GM18909 (cell line): ENCODE measurements around the gene BGN.
A peak's percentile ranks its signal among the peaks of the same experiment; 100 is the strongest.

Experiments
- ATAC-seq: cut with Tn5 transposase; IDR thresholded peaks from one replicate; pipeline ENCODE4 v1.9.1; 2021; ENCODE audit warnings: mild to moderate bottlenecking; ENCODE audit not compliant: unreplicated experiment, poor library complexity

BGN gene

DNA sequence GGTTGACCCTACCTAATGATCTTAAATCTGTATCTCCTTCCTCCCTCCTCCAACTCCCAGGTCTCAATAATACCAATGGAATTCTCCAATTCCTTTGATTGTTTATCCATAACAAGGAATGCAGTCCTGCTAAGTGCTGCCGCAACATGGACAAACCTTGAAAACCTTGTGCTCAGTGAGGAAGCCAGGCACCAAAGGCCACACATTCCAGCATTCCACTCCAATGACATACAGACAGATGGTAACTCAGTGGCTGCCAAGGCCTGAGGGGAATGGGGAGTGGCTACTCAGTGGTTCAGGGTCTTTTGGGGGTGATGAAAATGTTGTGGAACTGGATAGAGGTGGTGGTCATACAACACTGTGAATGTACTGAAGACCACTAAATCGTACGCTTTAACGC lies 34.8 kb upstream of the BGN start:
- no peak for ATAC-seq

DNA sequence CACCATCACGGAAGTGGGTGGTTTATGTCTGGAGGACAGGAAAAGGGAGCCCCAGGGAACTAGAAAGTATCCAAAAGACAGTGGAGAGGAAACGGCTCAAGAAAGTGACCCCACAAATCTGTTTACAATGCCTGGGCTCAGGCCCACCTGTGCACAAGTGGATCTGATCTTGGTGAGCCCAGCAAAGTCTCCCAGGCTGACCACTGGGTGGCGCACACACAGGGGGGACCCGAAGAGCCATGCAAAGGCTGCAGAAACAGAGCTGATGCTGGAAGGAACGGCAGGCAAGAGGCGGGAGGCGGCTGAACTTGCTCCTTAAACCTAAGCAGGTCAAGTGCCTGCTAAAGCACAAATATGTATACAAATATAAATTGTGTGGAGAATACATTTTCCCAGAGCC lies 34.0 kb upstream of the BGN start:
- ATAC-seq, result no peak

DNA sequence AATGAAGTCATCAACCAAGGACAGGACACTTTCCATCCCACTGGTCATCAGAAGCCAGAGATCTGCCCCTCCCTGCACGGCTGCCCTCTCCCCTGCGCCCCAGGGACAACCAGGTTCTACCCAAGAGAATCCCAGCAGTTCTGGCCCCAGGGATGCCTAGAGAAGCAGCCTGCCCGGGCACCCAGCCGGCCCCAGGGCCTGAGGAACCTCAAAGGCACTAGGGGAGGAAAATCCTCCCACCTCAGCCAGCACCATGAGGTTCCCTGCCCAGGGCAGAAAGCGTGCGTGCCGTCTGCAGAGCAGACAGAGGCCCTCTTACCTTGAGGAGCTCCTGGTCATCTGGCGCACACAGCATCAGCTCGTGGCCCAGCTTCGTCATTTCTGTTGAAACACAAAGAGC lies 32.5 kb upstream of the BGN start:
- no peak for ATAC-seq

DNA sequence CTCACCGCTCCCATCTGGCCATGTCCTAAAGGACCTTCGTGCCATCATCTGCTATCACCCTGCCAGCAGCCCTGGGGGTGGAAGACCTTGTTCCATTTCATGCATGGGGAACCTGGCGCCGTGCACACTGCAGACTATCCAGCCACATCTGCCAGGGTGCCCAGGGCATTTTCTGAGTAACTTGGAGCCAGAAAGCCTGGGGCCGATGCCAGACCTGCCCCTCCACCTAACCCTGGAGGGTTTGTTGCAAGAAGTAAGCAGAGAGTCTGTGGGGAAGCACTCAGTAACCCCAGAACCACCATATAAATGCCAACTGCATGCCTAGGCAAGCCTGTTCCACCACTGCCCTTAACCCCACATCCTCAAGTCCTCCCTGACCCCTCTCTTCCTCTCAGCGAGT lies 31.7 kb upstream of the BGN start:
- ATAC-seq, result no peak

DNA sequence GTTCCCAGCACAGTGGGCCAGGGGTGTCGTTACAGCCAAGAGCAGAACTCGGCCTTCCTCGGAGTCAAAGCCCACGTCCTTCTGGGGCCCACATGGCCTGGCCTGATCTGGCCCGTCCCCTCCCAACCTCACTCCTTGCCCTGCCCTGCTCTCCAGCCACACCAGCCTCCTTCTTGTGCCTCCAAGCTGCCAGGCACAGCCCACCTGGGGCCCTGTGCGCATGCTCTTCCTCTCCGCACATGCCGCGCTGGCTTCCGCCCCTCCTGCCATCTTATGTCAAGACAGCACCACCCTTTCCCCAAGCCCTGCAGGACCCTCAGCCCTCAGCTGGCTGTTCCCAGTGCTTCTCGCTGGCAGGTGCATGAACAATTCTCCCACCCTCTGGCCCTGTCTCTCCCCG lies 31.2 kb upstream of the BGN start:
- no peak for ATAC-seq

DNA sequence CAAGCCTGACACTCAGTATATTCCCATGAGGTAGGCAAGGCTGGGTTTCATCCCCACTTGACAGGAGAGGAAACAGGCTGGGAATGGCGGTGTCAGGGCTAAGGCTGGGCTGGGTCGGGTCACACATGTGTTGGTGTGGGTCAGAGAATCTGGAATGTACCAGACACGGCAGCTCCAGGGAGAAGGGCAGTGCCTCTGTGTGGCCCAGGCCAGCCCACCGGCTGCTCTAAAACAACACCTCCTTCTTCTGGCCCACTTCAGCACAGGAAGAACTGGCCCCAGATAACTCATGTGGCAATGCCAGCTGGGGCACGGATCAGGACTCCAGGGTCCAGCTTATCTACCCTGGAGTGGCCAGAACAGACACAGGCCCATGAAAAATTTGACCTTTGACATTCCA lies 30.7 kb upstream of the BGN start:
- ATAC-seq, result no peak

DNA sequence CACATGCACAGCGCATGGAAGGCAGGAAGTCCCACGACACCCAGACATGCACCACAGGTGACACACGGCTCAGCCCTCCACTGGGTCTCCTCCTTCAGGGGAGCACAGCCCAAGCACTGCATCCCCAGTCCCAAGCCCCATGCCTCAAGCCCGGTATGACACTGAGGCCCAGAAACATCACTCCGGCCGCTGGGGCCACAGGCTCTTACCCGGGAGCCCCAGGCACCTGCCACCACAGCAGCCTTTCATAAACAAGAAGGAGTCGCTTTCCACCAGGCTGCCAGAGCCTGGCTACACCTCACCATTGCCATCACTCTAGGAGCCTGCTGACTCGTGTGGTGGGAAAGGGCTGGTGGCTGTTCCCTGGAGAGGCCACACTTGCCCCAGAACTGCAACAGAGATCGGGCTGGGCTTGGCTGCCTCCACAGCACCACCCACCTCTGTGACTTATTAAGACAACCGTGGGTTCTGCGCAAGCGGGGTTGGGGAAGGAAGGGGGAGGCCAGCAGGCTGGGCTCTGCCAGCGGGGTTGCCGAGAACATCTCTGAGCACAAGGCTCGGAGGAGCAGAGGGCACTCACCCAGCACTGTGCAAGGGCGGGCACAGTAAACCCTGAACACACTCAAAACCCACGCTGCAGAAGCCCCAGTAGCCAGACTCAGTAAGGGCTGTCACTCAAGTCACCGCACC lies 28.9 kb upstream of the BGN start:
- no peak for ATAC-seq

DNA sequence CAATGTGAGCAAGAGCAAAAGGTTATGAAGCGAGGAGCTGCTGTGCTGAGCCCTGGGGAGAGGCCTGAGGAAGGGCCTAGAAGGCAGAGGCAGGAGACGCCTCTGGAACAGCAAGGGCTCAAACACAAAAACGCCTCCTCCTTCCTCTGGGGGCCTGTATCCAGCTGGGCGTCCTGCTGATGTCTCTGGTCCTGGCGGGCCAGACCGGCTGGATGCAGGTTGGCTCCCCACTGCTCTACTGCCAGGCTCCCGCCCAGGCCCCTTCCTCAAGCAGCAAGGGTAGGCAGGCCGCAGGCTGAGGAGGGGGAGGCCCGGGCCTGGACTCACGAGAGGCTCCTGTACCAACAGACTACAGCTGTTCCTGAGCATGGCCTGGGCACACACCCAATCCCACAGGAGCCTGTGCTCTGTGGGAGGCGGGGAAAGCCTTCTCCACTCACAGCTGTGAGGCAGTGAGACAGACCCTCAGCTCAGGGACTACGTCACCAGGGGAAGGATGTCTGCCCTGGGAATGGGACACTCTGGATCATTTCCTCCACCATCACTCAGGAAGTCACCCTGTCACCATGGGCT lies 26.7 kb upstream of the BGN start:
- no peak for ATAC-seq

DNA sequence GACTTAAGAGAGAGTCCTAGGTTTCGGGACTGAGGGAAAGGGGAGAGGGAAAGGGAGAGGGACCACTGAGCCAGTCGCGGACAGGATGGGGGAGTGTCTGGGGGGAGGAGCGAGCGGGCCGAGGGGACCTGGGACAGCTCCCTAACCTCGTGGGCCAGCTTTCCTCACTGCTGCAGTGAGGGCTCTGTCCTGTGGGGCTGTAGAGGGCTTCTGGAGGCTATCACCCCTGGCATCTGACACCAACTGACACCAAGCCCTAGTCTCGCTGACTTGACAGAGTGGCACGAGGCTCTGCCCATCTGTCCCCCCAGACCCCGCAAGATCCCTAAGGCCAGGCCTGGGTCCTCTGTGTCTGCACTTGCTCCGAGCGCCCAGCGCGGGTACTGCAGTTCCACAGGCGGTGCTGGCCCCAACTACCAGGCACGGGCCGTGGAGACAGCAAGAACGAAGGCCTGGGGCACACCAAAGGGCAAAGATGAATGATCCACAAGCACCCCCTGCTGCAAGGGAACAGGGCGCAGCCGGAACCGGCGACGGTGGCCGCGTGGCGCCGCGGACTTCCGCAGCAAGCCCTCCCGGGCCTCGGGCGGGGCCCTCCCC lies 24.9 kb upstream of the BGN start:
- ATAC-seq, result peak; percentile 36

DNA sequence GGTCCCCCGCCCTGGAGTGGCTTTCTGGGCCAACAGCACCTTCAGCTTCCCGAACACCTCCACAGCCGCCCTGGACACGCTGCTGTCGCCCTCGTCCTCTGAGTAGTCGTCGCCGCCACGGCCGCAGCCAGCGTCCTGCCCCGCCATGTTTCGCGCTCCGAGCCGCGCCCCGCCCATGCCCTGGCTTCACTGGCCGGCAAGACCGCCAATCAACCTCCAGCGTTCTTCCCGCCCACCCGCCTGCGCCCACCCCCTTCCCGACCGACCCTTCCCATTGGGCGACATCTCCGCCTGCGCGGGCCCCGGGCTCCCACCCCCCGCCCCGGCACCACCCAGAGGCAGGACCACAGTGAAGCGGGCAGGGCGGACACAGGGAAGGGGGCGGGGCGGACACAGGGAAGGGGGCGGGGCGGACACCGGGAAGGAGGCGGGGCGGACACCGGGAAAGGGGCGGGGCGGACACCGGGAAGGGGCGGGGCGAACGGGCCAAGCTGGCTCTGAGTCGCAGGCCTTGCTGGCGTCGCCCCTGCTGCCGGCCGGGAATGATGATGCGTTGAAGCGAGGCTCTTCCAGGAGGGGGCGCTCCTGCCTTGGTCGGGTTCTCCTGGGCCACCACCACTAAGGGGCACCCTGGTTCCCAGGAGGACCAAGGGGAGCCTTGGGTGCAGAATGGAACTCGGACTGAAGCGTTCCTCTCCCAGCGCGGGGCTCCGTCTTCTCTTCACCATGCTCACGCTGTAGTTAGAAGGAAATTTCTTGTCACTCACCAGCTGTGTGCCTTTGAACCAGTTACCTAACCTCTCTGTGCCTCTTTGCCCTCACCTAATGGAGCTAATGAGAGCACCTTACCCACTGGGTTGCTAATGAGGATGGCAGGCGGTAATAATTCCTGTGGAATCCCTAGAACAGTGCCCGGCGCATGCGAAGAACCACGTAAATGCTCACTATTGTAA lies 24.1 kb upstream of the BGN start, which contains the start of gene HAUS7:
TSS of gene HAUS7 (minus strand) at position 166 of the 953 bp plus-strand sequence. CDS start at position 147, 19 bp downstream.
- peak; percentile 78 for ATAC-seq

DNA sequence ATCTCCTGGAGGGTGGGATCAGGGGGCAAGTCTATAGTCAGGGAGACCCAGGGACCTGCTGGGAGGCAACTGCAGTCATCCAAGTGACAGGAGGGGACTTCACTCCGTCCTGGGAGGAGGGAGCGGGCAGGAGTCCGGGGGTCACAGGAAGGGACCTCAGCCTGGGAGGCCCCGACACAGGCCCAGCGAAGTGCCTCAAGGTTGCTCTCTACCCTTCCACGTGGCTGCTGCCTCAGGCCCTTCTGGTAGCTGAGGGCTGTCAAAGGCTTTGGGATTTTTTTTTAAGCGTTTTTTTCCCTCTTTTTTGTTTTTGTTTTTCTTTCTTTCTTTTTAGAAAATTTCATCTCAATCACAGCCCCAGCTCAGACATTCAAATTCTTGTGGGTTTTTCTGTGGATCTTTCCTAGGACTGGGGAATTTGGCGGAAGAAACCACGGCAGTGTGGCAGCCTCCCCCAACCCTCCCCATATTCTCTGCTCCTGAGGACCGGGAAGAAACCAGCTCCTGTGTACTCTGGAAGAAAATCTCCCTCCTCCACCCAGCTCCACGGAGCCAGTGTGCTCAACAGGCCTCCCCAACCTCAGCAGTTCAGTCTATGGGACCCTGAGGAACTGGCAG lies 23.0 kb upstream of the BGN start:
- no peak for ATAC-seq

DNA sequence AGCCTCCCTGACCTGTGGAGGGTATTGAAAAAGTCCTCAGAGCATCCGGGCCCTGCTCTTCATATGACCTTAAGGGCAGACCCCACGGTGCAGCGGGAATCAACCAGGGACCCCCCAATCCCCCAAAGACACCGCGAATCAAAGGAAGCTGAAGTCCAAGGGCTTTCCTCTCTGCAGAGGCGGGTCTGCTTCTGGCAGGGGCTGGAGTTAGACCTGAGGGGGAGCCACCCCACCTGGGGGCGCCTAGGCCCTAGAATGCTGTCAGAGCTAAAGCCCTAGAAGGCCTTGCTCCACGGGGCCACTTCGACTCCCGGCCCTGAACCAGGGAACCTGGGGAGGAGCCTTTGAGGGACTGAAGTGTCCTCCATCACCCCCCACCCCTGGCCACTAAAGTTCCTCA lies 21.7 kb upstream of the BGN start:
- no peak for ATAC-seq

DNA sequence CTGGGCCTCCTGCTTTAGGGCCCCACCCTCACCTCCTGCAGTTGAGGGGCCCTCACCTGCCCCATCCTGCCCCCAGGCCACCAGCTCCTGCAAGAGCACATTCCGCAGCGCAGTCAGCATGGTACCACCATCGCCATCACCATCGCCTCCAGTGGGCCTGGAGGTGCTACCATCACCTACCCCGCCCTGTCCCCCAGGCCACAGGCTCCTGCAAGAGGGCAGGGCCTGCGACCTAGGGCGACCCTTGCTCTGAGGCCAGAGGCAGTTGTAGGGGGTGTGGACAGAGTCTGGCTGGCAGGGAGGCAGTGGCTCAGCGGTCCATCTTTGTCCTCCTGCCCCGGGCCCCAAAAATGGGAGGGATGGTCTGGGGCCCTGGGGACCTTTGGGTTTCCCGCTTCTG lies 20.5 kb upstream of the BGN start:
- ATAC-seq, result no peak

DNA sequence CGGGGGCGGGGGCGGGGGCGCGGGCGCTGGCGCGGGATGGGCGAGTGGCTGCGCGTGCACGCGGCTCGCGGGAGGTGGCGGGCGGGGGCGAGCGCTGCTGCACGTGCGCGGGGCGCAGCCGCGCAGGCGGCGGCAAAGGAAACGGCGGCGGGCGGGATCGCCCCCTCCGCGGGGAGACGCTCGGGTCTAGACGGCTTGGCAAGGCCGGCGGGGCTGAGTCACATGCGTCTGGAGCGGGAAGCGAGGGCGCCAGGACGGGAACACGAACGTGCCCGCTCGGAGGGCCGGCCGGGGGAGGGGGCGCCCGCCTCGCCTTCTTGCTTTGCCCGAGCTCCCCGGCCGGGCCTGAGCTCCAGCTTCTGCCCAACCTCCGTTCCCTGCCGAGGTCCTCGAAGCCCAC lies 20.1 kb upstream of the BGN start:
- ATAC-seq, result no peak

DNA sequence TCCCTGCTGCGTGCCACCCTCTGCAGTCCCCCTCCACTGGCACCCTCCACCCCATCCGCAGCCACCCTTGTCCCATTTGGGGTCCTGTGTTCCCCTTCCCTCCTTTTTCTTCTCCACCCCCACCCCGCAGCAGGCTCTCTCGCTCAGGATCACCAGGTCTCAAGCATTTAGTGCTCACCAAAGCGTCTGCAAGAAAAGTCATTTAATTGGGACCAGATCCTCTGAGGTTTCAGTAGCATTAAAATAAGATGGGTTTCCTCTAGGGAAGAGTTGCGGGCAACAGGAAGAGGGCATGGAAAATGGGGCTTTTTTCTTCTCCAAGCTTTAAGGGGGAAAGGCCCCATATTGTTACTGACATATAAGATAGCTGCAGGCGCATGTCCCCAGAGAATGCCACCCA lies 19.5 kb upstream of the BGN start:
- ATAC-seq, result no peak

DNA sequence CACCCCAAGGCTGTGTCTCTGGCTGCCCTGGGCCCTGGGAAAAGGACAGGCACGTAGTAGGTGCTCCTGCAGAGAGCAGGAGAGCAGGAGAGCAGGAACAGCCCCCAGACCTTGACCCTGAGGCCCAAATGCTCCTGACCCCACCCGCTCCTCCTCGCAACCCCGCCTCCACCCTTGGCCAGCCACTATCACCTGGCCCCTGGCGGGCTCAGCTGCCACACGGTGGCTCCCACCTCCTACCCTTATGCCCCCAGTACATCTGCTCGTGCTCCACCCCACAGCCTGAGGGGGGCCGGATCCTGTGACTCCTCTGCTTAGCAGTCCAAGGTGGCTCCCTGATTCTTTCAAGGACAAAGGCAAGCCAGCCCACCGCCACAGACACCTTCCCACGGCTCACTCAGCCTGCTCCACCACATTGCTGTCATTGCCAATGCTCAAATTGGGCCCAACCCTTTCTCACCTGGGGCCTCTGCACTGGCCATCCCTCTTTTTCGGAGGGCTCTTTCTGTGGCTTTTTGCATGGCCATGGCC lies 19.0 kb upstream of the BGN start:
- ATAC-seq, result no peak

DNA sequence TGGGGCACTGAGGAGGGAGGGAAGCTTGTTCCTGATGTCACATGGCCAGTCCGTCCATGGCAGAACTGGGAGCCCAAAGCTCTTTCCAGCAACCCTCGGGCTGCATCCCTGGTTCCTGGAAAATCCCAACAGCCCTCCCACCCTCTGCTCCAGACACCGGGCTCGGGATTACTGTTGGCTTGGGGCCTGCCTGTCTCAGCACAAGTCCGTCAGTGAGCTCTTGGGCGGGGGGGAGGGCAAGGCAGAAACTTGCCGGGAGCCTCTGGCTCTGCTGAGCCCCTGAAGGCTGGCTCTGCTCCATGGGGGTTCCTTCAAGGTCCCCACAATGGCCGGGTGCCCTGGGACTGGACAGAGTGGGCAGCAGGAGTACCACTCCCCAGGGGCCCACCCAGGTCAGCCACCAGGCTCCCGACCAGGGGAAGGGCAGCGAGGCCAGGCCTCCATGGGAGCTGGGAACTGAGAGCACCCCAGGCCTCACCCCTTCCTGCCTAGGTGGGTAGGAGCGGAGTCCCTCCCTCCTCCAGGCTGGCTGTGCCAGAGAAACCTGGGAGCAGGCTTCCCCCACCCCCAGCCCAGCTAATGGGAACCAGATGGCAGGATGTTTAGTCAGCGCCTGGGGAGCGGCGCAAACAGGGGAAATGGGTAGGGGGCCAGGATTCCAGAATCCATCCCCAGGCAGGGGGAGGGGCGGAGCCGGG lies 18.0 kb upstream of the BGN start:
- no peak for ATAC-seq

DNA sequence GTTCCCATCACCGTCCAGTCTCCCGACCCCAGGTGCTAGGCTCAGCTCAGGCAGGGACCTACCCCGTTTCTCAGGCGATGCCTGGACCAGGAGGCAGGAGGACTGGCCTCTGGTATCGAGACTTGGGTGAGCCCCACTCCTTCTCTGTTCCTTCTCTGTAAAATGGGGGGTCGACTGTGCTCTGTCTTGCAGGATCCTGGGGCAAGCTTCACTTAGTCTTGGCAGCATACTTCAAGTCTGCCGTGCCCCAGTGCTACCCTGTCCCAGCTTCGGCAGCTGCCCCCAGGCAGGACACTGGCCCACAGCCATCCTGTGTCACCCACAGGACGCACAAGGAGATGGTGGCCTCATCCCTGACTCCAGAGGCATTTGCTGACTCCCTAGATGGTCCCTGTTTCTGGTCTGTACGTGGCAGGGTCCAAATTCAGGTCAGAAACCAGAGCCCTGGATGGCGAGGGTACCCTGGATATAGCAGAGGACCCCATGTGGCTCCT lies 17.4 kb upstream of the BGN start:
- no peak for ATAC-seq

DNA sequence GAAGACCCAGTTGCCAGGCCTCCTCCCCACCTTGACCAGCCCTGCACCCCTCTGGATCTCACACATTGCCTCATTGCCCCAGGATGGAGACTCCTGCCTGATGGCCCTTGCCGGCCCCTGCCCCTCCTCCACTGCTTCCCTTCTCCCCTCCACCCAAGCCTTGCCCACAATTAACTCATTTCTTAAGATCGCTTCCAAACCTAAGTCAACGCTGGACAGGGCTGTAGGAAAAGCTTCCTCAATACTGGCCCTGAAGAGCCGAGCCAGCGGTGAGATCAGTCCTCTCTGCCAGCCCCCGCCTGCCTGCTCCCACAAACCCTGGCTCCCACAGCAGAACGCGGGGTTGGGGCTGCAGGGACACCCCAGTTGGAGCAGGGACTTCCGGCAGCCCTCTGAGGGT lies 16.9 kb upstream of the BGN start:
- no peak for ATAC-seq
